Skeletal muscle satellite cell (primary cell): ENCODE measurements around the gene LINC00632.

ENCODE experiments used
- H3K27me3 ChIP-seq: 2 replicates; pipeline ENCODE4 v1.7.0; 2013; ENCODE audit warnings: low read length; ENCODE audit not compliant: control insufficient read depth, insufficient read depth
- H3K36me3 ChIP-seq: 2 replicates; pipeline ENCODE4 v1.7.0; 2013; ENCODE audit warnings: mild to moderate bottlenecking, control low read depth, low read length; ENCODE audit not compliant: insufficient read depth
- H3K4me1 ChIP-seq: 2 replicates; pipeline ENCODE4 v1.7.0; 2013; ENCODE audit warnings: low read length; ENCODE audit not compliant: control insufficient read depth, insufficient read depth
- H3K4me2 ChIP-seq: 2 replicates; pipeline ENCODE4 v1.7.0; 2013; ENCODE audit warnings: mild to moderate bottlenecking, low read length
- H3K4me3 ChIP-seq: 2 replicates; pipeline ENCODE4 v1.7.0; 2013; ENCODE audit warnings: low read length
- H3K9ac ChIP-seq: 2 replicates; pipeline ENCODE4 v1.7.0; 2013; ENCODE audit warnings: mild to moderate bottlenecking, low read depth, low read length, moderate library complexity
- H3K9me3 ChIP-seq: replicated peaks from 2 replicates; pipeline ENCODE4 v1.7.0; 2013; ENCODE audit warnings: mild to moderate bottlenecking, control low read depth, low read length

Gene LINC00632

DNA sequence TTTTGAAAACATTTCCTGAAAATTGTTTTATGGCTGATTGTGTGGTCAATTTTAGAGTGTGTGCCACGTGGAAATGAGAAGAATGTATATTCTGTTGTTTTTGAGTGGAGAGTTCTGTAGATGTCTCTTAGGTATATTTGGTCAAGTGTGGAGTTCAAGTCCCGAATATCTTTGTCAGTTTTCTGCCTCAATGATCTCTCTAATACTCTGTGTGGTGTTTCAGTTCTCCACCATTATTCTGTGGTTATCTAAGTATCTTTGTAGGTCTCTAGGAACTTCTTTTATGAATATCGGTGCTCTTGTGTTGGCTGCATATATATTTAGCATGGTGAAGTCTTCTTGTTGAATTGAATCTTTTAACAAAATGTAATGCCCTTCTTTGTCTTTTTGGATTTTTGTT, 113.3 kb downstream of the LINC00632 start:
- no peaks in the 10 kb centered on the region for H3K9me3 ChIP-seq
- H3K36me3 ChIP-seq, result no peaks in the 10 kb centered on the region
- H3K9ac ChIP-seq, result no peak overlapping the region
- H3K4me3 ChIP-seq, result no peak overlapping the region
- no peaks in the 10 kb centered on the region for H3K4me1 ChIP-seq
- no peak overlapping the region for H3K4me2 ChIP-seq
- H3K27me3 ChIP-seq, result no peaks in the 10 kb centered on the region

DNA sequence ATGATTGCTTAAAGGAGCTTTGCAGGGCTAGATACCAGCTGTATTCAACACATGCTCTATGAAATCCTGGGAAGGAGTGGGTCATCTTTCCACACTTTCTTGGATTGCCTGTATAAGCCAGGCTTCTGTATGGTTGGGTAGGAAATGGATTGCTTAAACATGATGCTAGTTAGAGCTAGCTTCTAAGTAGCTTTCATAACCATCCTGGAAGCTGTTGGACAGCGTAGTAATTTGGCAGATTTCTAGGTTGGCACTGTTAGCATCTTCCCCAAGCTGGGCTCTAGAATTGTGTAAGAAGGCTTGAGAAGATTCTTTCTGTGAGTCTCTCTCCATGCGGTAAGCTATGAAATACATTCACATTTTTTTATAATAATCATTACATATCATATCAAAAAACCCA, 127.3 kb downstream of the LINC00632 start:
- no peak overlapping the region for H3K4me2 ChIP-seq
- H3K9ac ChIP-seq, result no peak overlapping the region
- H3K27me3 ChIP-seq, result no peaks in the 10 kb centered on the region
- no peaks in the 10 kb centered on the region for H3K4me1 ChIP-seq
- no peaks in the 10 kb centered on the region for H3K9me3 ChIP-seq
- H3K36me3 ChIP-seq, result no peaks in the 10 kb centered on the region
- H3K4me3 ChIP-seq, result no peak overlapping the region
